ENCODE results near the gene PARP16. TPM values are rescaled to one million over a fixed set of nuclear protein-coding genes. Genes with fewer than 3 reads are reported as not detected.

Gene PARP16
- total and polyA plus RNA-seq, 9 of the 15 experiments (the other 6 are each of a cell fraction or from before 2014, with no cell fraction given) = 3.0 to 9.9 (median 5.8) TPM

DNA sequence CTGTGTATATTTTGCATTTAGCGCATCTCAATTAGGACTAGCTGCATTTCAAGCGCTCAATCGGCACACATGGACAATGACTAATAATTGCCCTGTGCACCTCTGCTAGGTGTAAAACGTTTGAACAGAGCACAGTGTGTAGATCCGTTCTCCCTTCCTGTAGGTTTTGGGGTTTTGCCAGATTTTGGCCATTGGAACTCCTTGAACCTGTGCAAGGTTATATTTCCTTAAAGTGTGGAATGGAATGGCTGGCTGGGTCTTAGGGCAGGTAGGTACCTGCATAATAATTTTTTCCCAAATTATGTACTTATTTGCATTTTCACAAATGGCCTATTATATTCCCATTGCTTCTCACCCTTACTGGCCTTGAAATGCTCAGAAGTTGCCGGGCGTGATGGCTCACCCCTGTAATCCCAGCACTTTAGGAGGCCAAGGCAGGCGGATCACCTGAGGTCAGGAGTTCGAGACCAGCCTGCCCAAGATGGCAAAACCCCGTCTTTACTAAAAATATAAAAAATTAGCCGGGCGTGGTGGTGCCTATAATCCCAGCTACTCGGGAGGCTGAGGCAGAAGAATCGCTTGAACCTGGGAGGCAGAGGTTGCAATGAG lies 18.6 kb upstream of the PARP16 start (continued):
- TF ChIP-seq, protein P1, sequence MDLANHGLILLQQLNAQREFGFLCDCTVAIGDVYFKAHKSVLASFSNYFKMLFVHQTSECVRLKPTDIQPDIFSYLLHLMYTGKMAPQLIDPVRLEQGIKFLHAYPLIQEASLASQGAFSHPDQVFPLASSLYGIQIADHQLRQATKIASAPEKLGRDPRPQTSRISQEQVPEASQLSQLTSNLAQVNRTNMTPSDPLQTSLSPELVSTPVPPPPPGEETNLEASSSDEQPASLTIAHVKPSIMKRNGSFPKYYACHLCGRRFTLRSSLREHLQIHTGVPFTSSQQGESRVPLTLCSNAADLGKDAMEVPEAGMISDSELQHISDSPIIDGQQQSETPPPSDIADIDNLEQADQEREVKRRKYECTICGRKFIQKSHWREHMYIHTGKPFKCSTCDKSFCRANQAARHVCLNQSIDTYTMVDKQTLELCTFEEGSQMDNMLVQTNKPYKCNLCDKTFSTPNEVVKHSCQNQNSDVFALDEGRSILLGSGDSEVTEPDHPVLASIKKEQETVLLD (IDR thresholded peaks at IDR 0.05) = 0 out of 2 replicates have a peak, but pooled peaks have one; percentile 15
- TF ChIP-seq LEF1 (IDR thresholded peaks at IDR 0.05) (no peak), PTBP1 (IDR thresholded peaks at IDR 0.05; ENCODE audit: low read depth, low read length) (no peak; the same call in 1 of the 2 replicates), RBBP5 (IDR thresholded peaks at IDR 0.05; ENCODE audit: borderline replicate concordance, insufficient read depth, low read length, poor library complexity, severe bottlenecking) (peak; percentile 38), FOXK2 (conservative IDR thresholded peaks at IDR 0.05 in 1 of 2, IDR thresholded peaks at IDR 0.05 in 1 of 2; ENCODE audit: low read depth in 2 of 2) (no peak), RAD21 (CRISPR knock-in tag; conservative IDR thresholded peaks at IDR 0.05 in 1 of 2, IDR thresholded peaks at IDR 0.05 in 1 of 2) (no peak), ZNF217 (CRISPR knock-in tag; IDR thresholded peaks at IDR 0.05) (no peak), ZFPM2 (CRISPR knock-in tag; IDR thresholded peaks at IDR 0.05) (no peak), ASH1L (IDR thresholded peaks at IDR 0.05; ENCODE audit: borderline replicate concordance, low read depth, partially characterized antibody) (no peak), ZNF589 (CRISPR knock-in tag; IDR thresholded peaks at IDR 0.05; ENCODE audit: low read depth) (no peak), RHOXF2B (CRISPR knock-in tag; conservative IDR thresholded peaks at IDR 0.05) (no peak), MECOM (CRISPR knock-in tag; IDR thresholded peaks at IDR 0.05) (no peak), ZNF76 (CRISPR knock-in tag; IDR thresholded peaks at IDR 0.05; ENCODE audit: borderline replicate concordance) (no peak), BCL6 (CRISPR knock-in tag; IDR thresholded peaks at IDR 0.05) (no peak), FOXA3 (CRISPR knock-in tag; conservative IDR thresholded peaks at IDR 0.05 in 1 of 2, IDR thresholded peaks at IDR 0.05 in 1 of 2) (peak in 1 of 2 experiments; percentile 8; a peak in 1 of 4 replicates), ERF (CRISPR knock-in tag; IDR thresholded peaks at IDR 0.05) (0 out of 2 replicates have a peak, but pooled peaks have one; percentile 6), ZNF224 (CRISPR knock-in tag; IDR thresholded peaks at IDR 0.05) (no peak), ZFP30 (CRISPR knock-in tag; IDR thresholded peaks at IDR 0.05; ENCODE audit: borderline replicate concordance) (no peak)
- TF ChIP-seq, protein P2, sequence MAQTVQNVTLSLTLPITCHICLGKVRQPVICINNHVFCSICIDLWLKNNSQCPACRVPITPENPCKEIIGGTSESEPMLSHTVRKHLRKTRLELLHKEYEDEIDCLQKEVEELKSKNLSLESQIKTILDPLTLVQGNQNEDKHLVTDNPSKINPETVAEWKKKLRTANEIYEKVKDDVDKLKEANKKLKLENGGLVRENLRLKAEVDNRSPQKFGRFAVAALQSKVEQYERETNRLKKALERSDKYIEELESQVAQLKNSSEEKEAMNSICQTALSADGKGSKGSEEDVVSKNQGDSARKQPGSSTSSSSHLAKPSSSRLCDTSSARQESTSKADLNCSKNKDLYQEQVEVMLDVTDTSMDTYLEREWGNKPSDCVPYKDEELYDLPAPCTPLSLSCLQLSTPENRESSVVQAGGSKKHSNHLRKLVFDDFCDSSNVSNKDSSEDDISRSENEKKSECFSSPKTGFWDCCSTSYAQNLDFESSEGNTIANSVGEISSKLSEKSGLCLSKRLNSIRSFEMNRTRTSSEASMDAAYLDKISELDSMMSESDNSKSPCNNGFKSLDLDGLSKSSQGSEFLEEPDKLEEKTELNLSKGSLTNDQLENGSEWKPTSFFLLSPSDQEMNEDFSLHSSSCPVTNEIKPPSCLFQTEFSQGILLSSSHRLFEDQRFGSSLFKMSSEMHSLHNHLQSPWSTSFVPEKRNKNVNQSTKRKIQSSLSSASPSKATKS (CRISPR knock-in tag; IDR thresholded peaks at IDR 0.05) = no peak
- TF ChIP-seq, protein P3, sequence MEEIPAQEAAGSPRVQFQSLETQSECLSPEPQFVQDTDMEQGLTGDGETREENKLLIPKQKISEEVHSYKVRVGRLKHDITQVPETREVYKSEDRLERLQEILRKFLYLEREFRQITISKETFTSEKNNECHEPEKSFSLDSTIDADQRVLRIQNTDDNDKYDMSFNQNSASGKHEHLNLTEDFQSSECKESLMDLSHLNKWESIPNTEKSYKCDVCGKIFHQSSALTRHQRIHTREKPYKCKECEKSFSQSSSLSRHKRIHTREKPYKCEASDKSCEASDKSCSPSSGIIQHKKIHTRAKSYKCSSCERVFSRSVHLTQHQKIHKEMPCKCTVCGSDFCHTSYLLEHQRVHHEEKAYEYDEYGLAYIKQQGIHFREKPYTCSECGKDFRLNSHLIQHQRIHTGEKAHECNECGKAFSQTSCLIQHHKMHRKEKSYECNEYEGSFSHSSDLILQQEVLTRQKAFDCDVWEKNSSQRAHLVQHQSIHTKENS (CRISPR knock-in tag; IDR thresholded peaks at IDR 0.05) = no peak
- TF ChIP-seq, protein P4, sequence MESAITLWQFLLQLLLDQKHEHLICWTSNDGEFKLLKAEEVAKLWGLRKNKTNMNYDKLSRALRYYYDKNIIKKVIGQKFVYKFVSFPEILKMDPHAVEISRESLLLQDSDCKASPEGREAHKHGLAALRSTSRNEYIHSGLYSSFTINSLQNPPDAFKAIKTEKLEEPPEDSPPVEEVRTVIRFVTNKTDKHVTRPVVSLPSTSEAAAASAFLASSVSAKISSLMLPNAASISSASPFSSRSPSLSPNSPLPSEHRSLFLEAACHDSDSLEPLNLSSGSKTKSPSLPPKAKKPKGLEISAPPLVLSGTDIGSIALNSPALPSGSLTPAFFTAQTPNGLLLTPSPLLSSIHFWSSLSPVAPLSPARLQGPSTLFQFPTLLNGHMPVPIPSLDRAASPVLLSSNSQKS (CRISPR knock-in tag; IDR thresholded peaks at IDR 0.05) = no peak

Data from K562 (cell line).